Measurements from ENCODE around the gene SRGAP3.
"Not testable (repeated sequence)": the region's sequence is repeated elsewhere in the genome, so short reads cannot be mapped to it uniquely, and the experiment has no call there.

SRGAP3 gene

GRCh38 chr3:9113040-9113439 lies 136.4 kb downstream of the SRGAP3 start:
- no peak for DNase-seq (ENCODE audit: low spot score)

GRCh38 chr3:9111866-9112265 lies 137.6 kb downstream of the SRGAP3 start:
- DNase-seq (ENCODE audit: low spot score) = no peak

- DNase-seq (ENCODE audit: low spot score) = no peak
Observed at GRCh38 chr3:9111417-9111816, 138.0 kb downstream of the SRGAP3 start.

GRCh38 chr3:9110802-9111201 lies 138.6 kb downstream of the SRGAP3 start:
- no peak for DNase-seq (ENCODE audit: low spot score)

GRCh38 chr3:9110316-9110715 lies 139.1 kb downstream of the SRGAP3 start:
- no peak for DNase-seq (ENCODE audit: low spot score)

GRCh38 chr3:9109568-9109914 lies 139.9 kb downstream of the SRGAP3 start:
- DNase-seq (ENCODE audit: low spot score) = no peak

GRCh38 chr3:9108876-9109567 lies 140.4 kb downstream of the SRGAP3 start:
- DNase-seq (ENCODE audit: low spot score) = no peak

- DNase-seq (ENCODE audit: low spot score) = no peak
Observed at GRCh38 chr3:9107738-9108137, 141.7 kb downstream of the SRGAP3 start.

GRCh38 chr3:9105421-9105820 lies 144.0 kb downstream of the SRGAP3 start:
- DNase-seq (ENCODE audit: low spot score) = no peak

GRCh38 chr3:9104121-9104520 lies 145.3 kb downstream of the SRGAP3 start:
- DNase-seq (ENCODE audit: low spot score) = no peak

- DNase-seq (ENCODE audit: low spot score) = no peak
Observed at GRCh38 chr3:9102240-9102981, 147.0 kb downstream of the SRGAP3 start.

- no peak for DNase-seq (ENCODE audit: low spot score)
Observed at GRCh38 chr3:9101286-9101685, 148.2 kb downstream of the SRGAP3 start.

GRCh38 chr3:9100513-9100894 lies 148.9 kb downstream of the SRGAP3 start:
- DNase-seq (ENCODE audit: low spot score) = no peak

- DNase-seq (ENCODE audit: low spot score) = no peak
Observed at GRCh38 chr3:9099702-9100512, 149.5 kb downstream of the SRGAP3 start.

- DNase-seq (ENCODE audit: low spot score) = no peak
Observed at GRCh38 chr3:9098716-9099675, 150.4 kb downstream of the SRGAP3 start.

GRCh38 chr3:9097495-9097894 lies 152.0 kb downstream of the SRGAP3 start:
- no peak for DNase-seq (ENCODE audit: low spot score)

- DNase-seq (ENCODE audit: low spot score) = no peak
Observed at GRCh38 chr3:9091486-9092235, 157.8 kb downstream of the SRGAP3 start.

- DNase-seq (ENCODE audit: low spot score) = no peak
Observed at GRCh38 chr3:9088441-9089353, 160.7 kb downstream of the SRGAP3 start.

- no peak for DNase-seq (ENCODE audit: low spot score)
Observed at GRCh38 chr3:9087831-9088413, 161.5 kb downstream of the SRGAP3 start.

- not testable (repeated sequence) for DNase-seq (ENCODE audit: low spot score)
Observed at GRCh38 chr3:9085428-9085827, 164.0 kb downstream of the SRGAP3 start.
